Transverse colon (tissue), 3 donors: Measurements from ENCODE around the gene GRIK4.

ENCODE experiments used
- POLR2A ChIP-seq: fragments of 450-650 bp; IDR thresholded peaks from one replicate; pipeline ENCODE4 v1.6.1; 2016; ENCODE audit warnings: antibody characterized with exemption, mild to moderate bottlenecking, moderate library complexity
- TF ChIP-seq, protein P1 (sequence below), 5 experiments: fragments of 200-600 bp in 3 of 5; fragments of 450-650 bp in 2 of 5; sonication (generic) in 3 of 5; IDR thresholded peaks; 1 replicate in 2 of 5; 2 replicates in 3 of 5; pipeline ENCODE4 v1.5.1; 2016 to 2017; ENCODE audit warnings: antibody characterized with exemption in 5 of 5, inconsistent platforms in 3 of 5, mild to moderate bottlenecking in 2 of 5, moderate library complexity in 1 of 5

DNA sequence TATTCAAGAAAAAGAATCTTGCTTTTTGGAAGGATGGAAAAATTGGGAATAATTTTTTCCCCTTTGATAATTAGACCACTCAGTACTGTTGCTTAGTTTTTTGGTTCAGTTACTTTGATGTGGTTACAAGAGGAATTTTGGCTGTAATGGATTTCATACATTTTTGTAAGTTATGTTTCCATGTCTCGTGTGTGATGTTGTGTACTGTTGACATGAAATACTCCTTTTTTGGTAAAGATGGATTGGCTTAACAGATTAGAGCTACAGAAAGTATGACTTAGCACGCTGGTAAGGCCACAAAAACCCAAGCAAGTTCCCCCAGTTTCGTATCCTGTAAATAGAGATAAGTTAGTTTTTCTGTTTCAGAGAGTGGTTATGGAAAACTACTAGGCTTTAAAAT is 524.2 kb downstream of the GRIK4 start:
- TF ChIP-seq, protein P1, sequence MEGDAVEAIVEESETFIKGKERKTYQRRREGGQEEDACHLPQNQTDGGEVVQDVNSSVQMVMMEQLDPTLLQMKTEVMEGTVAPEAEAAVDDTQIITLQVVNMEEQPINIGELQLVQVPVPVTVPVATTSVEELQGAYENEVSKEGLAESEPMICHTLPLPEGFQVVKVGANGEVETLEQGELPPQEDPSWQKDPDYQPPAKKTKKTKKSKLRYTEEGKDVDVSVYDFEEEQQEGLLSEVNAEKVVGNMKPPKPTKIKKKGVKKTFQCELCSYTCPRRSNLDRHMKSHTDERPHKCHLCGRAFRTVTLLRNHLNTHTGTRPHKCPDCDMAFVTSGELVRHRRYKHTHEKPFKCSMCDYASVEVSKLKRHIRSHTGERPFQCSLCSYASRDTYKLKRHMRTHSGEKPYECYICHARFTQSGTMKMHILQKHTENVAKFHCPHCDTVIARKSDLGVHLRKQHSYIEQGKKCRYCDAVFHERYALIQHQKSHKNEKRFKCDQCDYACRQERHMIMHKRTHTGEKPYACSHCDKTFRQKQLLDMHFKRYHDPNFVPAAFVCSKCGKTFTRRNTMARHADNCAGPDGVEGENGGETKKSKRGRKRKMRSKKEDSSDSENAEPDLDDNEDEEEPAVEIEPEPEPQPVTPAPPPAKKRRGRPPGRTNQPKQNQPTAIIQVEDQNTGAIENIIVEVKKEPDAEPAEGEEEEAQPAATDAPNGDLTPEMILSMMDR (IDR thresholded peaks at IDR 0.05), result no peak
- no peak for TF ChIP-seq POLR2A
